ENCODE results near the gene MFSD6.
"Not testable (repeated sequence)": the region's sequence is repeated elsewhere in the genome, so short reads cannot be mapped to it uniquely, and the experiment has no call there.

The MFSD6 gene

GRCh38 chr2:190415251-190415650, 7.1 kb downstream of the MFSD6 start:
- Histone ChIP-seq H3K4me3 (no peak overlapping the region), H3K36me3 (no peaks in the 10 kb centered on the region), H3K9me3 (no peaks in the 10 kb centered on the region), H3K9ac (no peak overlapping the region), H3K4me2 (0 out of 2 replicates have a peak overlapping the region, but pooled peaks have one; percentile 8), H3K4me1 (peaks cover 16% of the 10 kb centered on the region), H3K27ac (no peak overlapping the region), H3K27me3 (no peaks in the 10 kb centered on the region), H4K20me1 (no peaks in the 10 kb centered on the region)
- no peak for TF ChIP-seq Cebpa-rat (IDR thresholded peaks at IDR 0.05)

GRCh38 chr2:190415794-190416775, 7.9 kb downstream of the MFSD6 start:
- Histone ChIP-seq H3K4me3 (no peak overlapping the region), H3K27me3 (no peaks in the 10 kb centered on the region), H3K9me3 (no peaks in the 10 kb centered on the region), H3K4me1 (peaks cover 16% of the 10 kb centered on the region), H3K9ac (no peak overlapping the region), H3K4me2 (peak overlapping the region; percentile 8; the same call in 1 of the 2 replicates), H3K27ac (no peak overlapping the region), H3K36me3 (no peaks in the 10 kb centered on the region), H4K20me1 (no peaks in the 10 kb centered on the region)
- no peak for TF ChIP-seq Cebpa-rat (IDR thresholded peaks at IDR 0.05)

GRCh38 chr2:190417045-190417842, 9.1 kb downstream of the MFSD6 start:
- Histone ChIP-seq H3K36me3 (no peaks in the 10 kb centered on the region), H3K4me3 (no peak overlapping the region), H3K27me3 (no peaks in the 10 kb centered on the region), H3K27ac (no peak overlapping the region), H3K4me2 (no peak overlapping the region), H3K9me3 (no peaks in the 10 kb centered on the region), H3K4me1 (peaks cover 16% of the 10 kb centered on the region), H3K9ac (no peak overlapping the region), H4K20me1 (no peaks in the 10 kb centered on the region)
- TF ChIP-seq Cebpa-rat (IDR thresholded peaks at IDR 0.05), result no peak

GRCh38 chr2:190418727-190419126, 10.6 kb downstream of the MFSD6 start:
- H3K27me3 ChIP-seq, result no peaks in the 10 kb centered on the region
- no peaks in the 10 kb centered on the region for H3K36me3 ChIP-seq
- H3K9me3 ChIP-seq, result no peaks in the 10 kb centered on the region
- H3K4me3 ChIP-seq, result no peak overlapping the region
- H3K27ac ChIP-seq, result no peak overlapping the region
- no peaks in the 10 kb centered on the region for H4K20me1 ChIP-seq
- H3K4me2 ChIP-seq, result peak overlapping the region; percentile 21; the same call in 1 of the 2 replicates
- no peak overlapping the region for H3K9ac ChIP-seq
- H3K4me1 ChIP-seq, result peaks cover 16% of the 10 kb centered on the region
- no peak for TF ChIP-seq Cebpa-rat (IDR thresholded peaks at IDR 0.05)

- H3K9me3 ChIP-seq, result no peaks in the 10 kb centered on the region
- TF ChIP-seq Cebpa-rat (IDR thresholded peaks at IDR 0.05), result no peak
- H4K20me1 ChIP-seq, result no peaks in the 10 kb centered on the region
- H3K4me3 ChIP-seq, result no peak overlapping the region
- no peak overlapping the region for H3K9ac ChIP-seq
- H3K27ac ChIP-seq, result no peak overlapping the region
- peaks cover 9% of the 10 kb centered on the region for H3K4me1 ChIP-seq
- no peak overlapping the region for H3K4me2 ChIP-seq
- no peaks in the 10 kb centered on the region for H3K27me3 ChIP-seq
- no peaks in the 10 kb centered on the region for H3K36me3 ChIP-seq
Measured at GRCh38 chr2:190420801-190421200, 12.6 kb downstream of the MFSD6 start.

- TF ChIP-seq Cebpa-rat (IDR thresholded peaks at IDR 0.05), result no peak
- no peak overlapping the region for H3K4me3 ChIP-seq
- no peaks in the 10 kb centered on the region for H3K27me3 ChIP-seq
- H4K20me1 ChIP-seq, result no peaks in the 10 kb centered on the region
- H3K9ac ChIP-seq, result no peak overlapping the region
- H3K4me2 ChIP-seq, result no peak overlapping the region
- 0 out of 2 replicates have a peak, but pooled peaks cover 5% of the 10 kb centered on the region for H3K36me3 ChIP-seq
- no peak overlapping the region for H3K27ac ChIP-seq
- no peaks in the 10 kb centered on the region for H3K4me1 ChIP-seq
- no peaks in the 10 kb centered on the region; the same call in 1 of the 2 replicates for H3K9me3 ChIP-seq
Measured at GRCh38 chr2:190425221-190425866, 17.2 kb downstream of the MFSD6 start.

GRCh38 chr2:190425883-190426658, 17.9 kb downstream of the MFSD6 start:
- Histone ChIP-seq H3K4me1 (no peaks in the 10 kb centered on the region), H3K9me3 (no peaks in the 10 kb centered on the region; the same call in 1 of the 2 replicates), H3K4me3 (no peak overlapping the region), H3K27ac (no peak overlapping the region), H3K4me2 (no peak overlapping the region), H4K20me1 (no peaks in the 10 kb centered on the region), H3K9ac (no peak overlapping the region), H3K27me3 (no peaks in the 10 kb centered on the region), H3K36me3 (0 out of 2 replicates have a peak, but pooled peaks cover 5% of the 10 kb centered on the region)
- no peak for TF ChIP-seq Cebpa-rat (IDR thresholded peaks at IDR 0.05)

GRCh38 chr2:190430866-190431265, 22.7 kb downstream of the MFSD6 start:
- not testable (repeated sequence) for H4K20me1 ChIP-seq, H3K9me3 ChIP-seq, H3K27me3 ChIP-seq, H3K4me1 ChIP-seq, H3K27ac ChIP-seq, H3K4me2 ChIP-seq, H3K36me3 ChIP-seq, H3K9ac ChIP-seq, H3K4me3 ChIP-seq

- TF ChIP-seq Cebpa-rat (IDR thresholded peaks at IDR 0.05), result no peak
- no peak overlapping the region for H3K4me2 ChIP-seq
- H3K27ac ChIP-seq, result no peak overlapping the region
- no peak overlapping the region for H3K9ac ChIP-seq
- H3K4me1 ChIP-seq, result no peaks in the 10 kb centered on the region
- no peaks in the 10 kb centered on the region; the same call in 1 of the 2 replicates for H3K9me3 ChIP-seq
- H4K20me1 ChIP-seq, result no peaks in the 10 kb centered on the region
- H3K27me3 ChIP-seq, result no peaks in the 10 kb centered on the region
- peaks cover 14% of the 10 kb centered on the region for H3K36me3 ChIP-seq
- H3K4me3 ChIP-seq, result no peak overlapping the region
Measured at GRCh38 chr2:190431907-190432306, 23.8 kb downstream of the MFSD6 start.
